K562 (cell line): ENCODE data around the gene SEH1L.

Experiments used
- E2F1 ChIP-seq: sonication (generic); formaldehyde crosslinking; IDR thresholded peaks from 2 replicates; pipeline ENCODE4 v1.8.1; 2023; ENCODE audit warnings: mild to moderate bottlenecking, missing genetic modification reagents, moderate library complexity
- EZH2 ChIP-seq: IDR thresholded peaks from 2 replicates; pipeline ENCODE4 v1.6.1; 2012; ENCODE audit warnings: low read depth, mild to moderate bottlenecking, inconsistent platforms, low read length, borderline replicate concordance
- FOXA1 ChIP-seq: fragments of 450-650 bp; IDR thresholded peaks from 2 replicates; pipeline ENCODE4 v1.6.1; 2016; ENCODE audit warnings: mild to moderate bottlenecking, borderline replicate concordance
- FOXK2 ChIP-seq, 2 experiments: fragments of 450-650 bp; IDR thresholded peaks in 1 of 2; conservative IDR thresholded peaks in 1 of 2; 2 replicates each; pipeline ENCODE4 v1.6.1; 2016; ENCODE audit warnings: low read depth in 2 of 2, mild to moderate bottlenecking in 1 of 2
- NFRKB ChIP-seq: fragments of 450-650 bp; IDR thresholded peaks from 2 replicates; pipeline ENCODE4 v1.6.1; 2016; ENCODE audit warnings: low read depth
- NR2C1 ChIP-seq, 2 experiments: fragments of 450-650 bp; IDR thresholded peaks; 2 replicates each; pipeline ENCODE4 v1.6.1; 2017; ENCODE audit warnings: mild to moderate bottlenecking in 2 of 2, antibody characterized with exemption in 1 of 2, inconsistent platforms in 1 of 2, missing compliant biosample characterization in 1 of 2, missing genetic modification characterization in 1 of 2
- SRSF3 ChIP-seq: fragments of 200-400 bp; formaldehyde crosslinking; IDR thresholded peaks from 2 replicates; pipeline ENCODE4 v1.6.1; 2016; ENCODE audit warnings: mild to moderate bottlenecking, low read length, moderate library complexity; ENCODE audit not compliant: insufficient read depth

- TF ChIP-seq NR2C1 (IDR thresholded peaks at IDR 0.05): no peak
- no peak for TF ChIP-seq NR2C1 (tag; IDR thresholded peaks at IDR 0.05)
- no peak for TF ChIP-seq SRSF3
- no peak for TF ChIP-seq FOXA1
- TF ChIP-seq NFRKB: no peak
- no peak for TF ChIP-seq E2F1 (CRISPR knock-in tag)
- TF ChIP-seq EZH2: no peak
- no peak for TF ChIP-seq FOXK2 (conservative IDR thresholded peaks at IDR 0.05 in 1 of 2, IDR thresholded peaks at IDR 0.05 in 1 of 2; ENCODE audit: low read depth in 2 of 2)
These were observed 25.9 kb downstream of the SEH1L start for GRCh38 chr18:12973562-12974213.
